ENCODE results near the gene S100A14.

GRCh38 chr1:153606194-153606593 lies 9.9 kb downstream of the S100A14 start:
- no peak for TF ChIP-seq RXRA (IDR thresholded peaks at IDR 0.05; ENCODE audit: borderline replicate concordance, low read depth)
- no peak for TF ChIP-seq POLR2AphosphoS5 (IDR thresholded peaks at IDR 0.05; ENCODE audit: low read depth, low read length)
- no peak for TF ChIP-seq EZH2phosphoT487 (IDR thresholded peaks at IDR 0.05; ENCODE audit: borderline replicate concordance, low read depth)
- TF ChIP-seq YY1 (IDR thresholded peaks at IDR 0.05; ENCODE audit: low read depth) = no peak
- TF ChIP-seq RCOR1 (IDR thresholded peaks at IDR 0.05; ENCODE audit: low read length) = no peak
- no peak for TF ChIP-seq CTCF (IDR thresholded peaks at IDR 0.05)
- no peak for TF ChIP-seq JUND (IDR thresholded peaks at IDR 0.05)
- TF ChIP-seq MXI1 (IDR thresholded peaks at IDR 0.05; ENCODE audit: low read depth, low read length) = no peak
- no peak for TF ChIP-seq RAD21 (IDR thresholded peaks at IDR 0.05; ENCODE audit: low read length)
- TF ChIP-seq CHD2 (IDR thresholded peaks at IDR 0.05; ENCODE audit: low read length, partially characterized antibody) = no peak
- TF ChIP-seq ZBTB33 (IDR thresholded peaks at IDR 0.05; ENCODE audit: borderline replicate concordance, low read depth) = no peak

Measured in SK-N-SH (cell line).